ENCODE measurements around the gene PARD6B.
A peak's percentile ranks its signal among the peaks of the same experiment; 100 is the strongest.
"Not testable (repeated sequence)": the region's sequence is repeated elsewhere in the genome, so short reads cannot be mapped to it uniquely, and the experiment has no call there.

PARD6B gene

GRCh38 chr20:50792708-50793574 is 61.6 kb downstream of the PARD6B start:
- Histone ChIP-seq H3K27ac (no peak overlapping the region), H3K4me3 (ENCODE audit: low read depth, low read length) (no peak overlapping the region), H3K27me3 (ENCODE audit: insufficient read depth, low read depth, severe bottlenecking) (peaks cover 2% of the 10 kb centered on the region), H3K9me3 (ENCODE audit: severe bottlenecking) (no peaks in the 10 kb centered on the region), H3K36me3 (no peaks in the 10 kb centered on the region)
- no peak for DNase-seq
- TF ChIP-seq, protein P1, sequence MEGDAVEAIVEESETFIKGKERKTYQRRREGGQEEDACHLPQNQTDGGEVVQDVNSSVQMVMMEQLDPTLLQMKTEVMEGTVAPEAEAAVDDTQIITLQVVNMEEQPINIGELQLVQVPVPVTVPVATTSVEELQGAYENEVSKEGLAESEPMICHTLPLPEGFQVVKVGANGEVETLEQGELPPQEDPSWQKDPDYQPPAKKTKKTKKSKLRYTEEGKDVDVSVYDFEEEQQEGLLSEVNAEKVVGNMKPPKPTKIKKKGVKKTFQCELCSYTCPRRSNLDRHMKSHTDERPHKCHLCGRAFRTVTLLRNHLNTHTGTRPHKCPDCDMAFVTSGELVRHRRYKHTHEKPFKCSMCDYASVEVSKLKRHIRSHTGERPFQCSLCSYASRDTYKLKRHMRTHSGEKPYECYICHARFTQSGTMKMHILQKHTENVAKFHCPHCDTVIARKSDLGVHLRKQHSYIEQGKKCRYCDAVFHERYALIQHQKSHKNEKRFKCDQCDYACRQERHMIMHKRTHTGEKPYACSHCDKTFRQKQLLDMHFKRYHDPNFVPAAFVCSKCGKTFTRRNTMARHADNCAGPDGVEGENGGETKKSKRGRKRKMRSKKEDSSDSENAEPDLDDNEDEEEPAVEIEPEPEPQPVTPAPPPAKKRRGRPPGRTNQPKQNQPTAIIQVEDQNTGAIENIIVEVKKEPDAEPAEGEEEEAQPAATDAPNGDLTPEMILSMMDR (IDR thresholded peaks at IDR 0.05; ENCODE audit: low read depth, low read length): no peak

DNA sequence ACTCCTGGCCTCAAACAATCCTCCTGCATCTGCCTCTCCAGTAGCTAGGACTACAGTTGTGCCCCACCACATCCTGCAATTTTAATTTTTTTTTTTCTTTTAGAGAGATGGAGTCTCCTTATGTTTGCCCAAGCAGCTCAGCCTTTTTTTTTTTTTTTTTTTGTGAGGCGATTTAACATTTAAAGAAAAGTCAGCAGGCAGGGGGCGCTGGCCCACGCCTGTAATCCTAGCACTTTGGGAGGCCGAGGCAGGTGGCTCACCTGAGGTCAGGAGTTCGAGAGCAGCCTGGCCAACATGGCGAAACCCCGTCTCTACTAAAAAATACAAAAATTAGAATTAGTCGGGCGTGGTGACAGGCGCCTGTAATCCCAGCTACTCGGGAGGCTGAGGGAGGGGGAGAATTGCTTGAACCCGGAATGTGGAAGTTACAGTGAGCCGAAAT is 62.2 kb downstream of the PARD6B start:
- TF ChIP-seq, protein P1 (IDR thresholded peaks at IDR 0.05; ENCODE audit: low read depth, low read length): 0 out of 2 replicates have a peak, but pooled peaks have one; percentile 6
- not testable (repeated sequence) for H3K27ac ChIP-seq; H3K36me3 ChIP-seq; H3K4me3 ChIP-seq (ENCODE audit: low read depth, low read length); H3K27me3 ChIP-seq (ENCODE audit: insufficient read depth, low read depth, severe bottlenecking); H3K9me3 ChIP-seq (ENCODE audit: severe bottlenecking)
- peak; percentile 39 for DNase-seq

GRCh38 chr20:50794181-50794845 is 62.9 kb downstream of the PARD6B start:
- Histone ChIP-seq H3K4me3 (ENCODE audit: low read depth, low read length) (peak overlapping the region; percentile 23), H3K36me3 (no peaks in the 10 kb centered on the region), H3K9me3 (ENCODE audit: severe bottlenecking) (no peaks in the 10 kb centered on the region), H3K27me3 (ENCODE audit: insufficient read depth, low read depth, severe bottlenecking) (peaks cover 2% of the 10 kb centered on the region), H3K27ac (no peak overlapping the region)
- TF ChIP-seq, protein P1 (IDR thresholded peaks at IDR 0.05; ENCODE audit: low read depth, low read length): no peak
- no peak for DNase-seq

- DNase-seq: peak; percentile 74
- TF ChIP-seq, protein P1 (IDR thresholded peaks at IDR 0.05; ENCODE audit: low read depth, low read length): peak; percentile 86
- H3K27ac ChIP-seq: no peak within 1 kb of the TSS
Observed at GRCh38 chr20:50794846-50795634, 63.7 kb downstream of the PARD6B start, which contains the start of gene BCAS4. BCAS4 (plus strand) TSS chr20:50795061; CDS start chr20:50795084, 23 bp downstream.

DNA sequence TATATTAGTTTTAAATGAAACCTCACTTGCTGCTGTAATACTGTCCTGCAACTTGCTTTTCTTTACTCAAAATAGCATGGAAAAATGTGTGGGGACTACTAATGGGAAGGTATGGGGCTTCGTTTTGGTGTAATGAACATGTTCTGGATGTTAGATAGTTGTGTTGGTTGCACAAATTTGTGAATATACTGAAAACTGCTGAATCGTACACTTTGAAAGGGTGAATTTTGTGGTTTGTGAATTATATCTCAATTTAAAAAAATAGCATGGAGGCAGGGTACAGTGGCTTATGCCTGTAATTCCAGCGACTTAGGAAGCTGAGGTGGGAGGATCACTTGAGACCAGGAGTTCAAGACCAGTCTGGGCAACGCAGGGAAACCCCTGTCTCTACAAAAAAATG is 65.8 kb downstream of the PARD6B start:
- no peak overlapping the region for H3K27ac ChIP-seq

More at GRCh38 chr20:50794846-50795634, 63.7 kb downstream of the PARD6B start, which contains the start of gene BCAS4:
- Histone ChIP-seq H3K27me3 (ENCODE audit: insufficient read depth, low read depth, severe bottlenecking) (peaks cover 2% of the 10 kb centered on the region), H3K9me3 (ENCODE audit: severe bottlenecking) (no peaks in the 10 kb centered on the region), H3K36me3 (no peaks in the 10 kb centered on the region), H3K4me3 (ENCODE audit: low read depth, low read length) (peak within 1 kb of the TSS; percentile 91)

More for the DNA sequence above, 65.8 kb downstream of the PARD6B start:
- DNase-seq: no peak
- Histone ChIP-seq H3K27me3 (ENCODE audit: insufficient read depth, low read depth, severe bottlenecking) (peaks cover 2% of the 10 kb centered on the region), H3K9me3 (ENCODE audit: severe bottlenecking) (no peaks in the 10 kb centered on the region), H3K4me3 (ENCODE audit: low read depth, low read length) (no peak overlapping the region), H3K36me3 (no peaks in the 10 kb centered on the region)
- TF ChIP-seq, protein P1 (IDR thresholded peaks at IDR 0.05; ENCODE audit: low read depth, low read length): no peak

All from WERI-Rb-1 (cell line).